ENCODE results near the gene COLEC11.
"Not testable (repeated sequence)": the region's sequence is repeated elsewhere in the genome, so short reads cannot be mapped to it uniquely, and the experiment has no call there.

The COLEC11 gene

DNA sequence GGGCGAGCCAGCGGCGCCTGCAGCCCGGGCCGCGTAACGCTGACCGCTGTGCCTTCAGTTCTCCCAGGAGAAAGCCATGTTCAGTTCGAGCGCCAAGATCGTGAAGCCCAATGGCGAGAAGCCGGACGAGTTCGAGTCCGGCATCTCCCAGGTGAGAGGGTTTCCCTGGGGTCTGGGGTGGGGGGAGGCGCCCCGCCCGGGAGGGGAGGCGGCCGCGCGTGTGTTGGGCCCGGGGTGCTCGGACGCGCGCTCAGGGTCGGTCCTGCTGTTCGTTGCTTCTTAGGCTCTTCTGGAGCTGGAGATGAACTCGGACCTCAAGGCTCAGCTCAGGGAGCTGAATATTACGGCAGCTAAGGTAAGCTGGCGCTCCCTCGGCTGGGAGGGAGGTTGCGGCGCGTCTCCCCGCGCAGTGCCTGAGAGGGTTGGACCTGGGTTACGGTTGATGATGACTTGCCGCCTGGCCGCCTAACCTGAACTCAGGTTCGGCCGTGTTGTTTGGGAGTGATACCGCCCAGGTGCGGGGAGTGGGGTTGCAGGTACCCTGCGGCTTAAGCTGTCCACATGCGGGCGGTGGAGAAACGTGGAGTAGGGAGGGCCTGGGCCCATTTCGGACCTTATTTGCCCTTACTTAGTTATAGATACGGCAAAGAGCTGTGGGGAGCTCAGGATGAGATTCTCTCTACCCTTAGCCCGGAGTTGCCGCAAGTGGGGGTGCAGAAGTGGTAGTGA, 19.2 kb upstream of the COLEC11 start:
- DNase-seq (ENCODE audit: extremely low read depth, low read depth), result no peak
- TF ChIP-seq, protein P1, sequence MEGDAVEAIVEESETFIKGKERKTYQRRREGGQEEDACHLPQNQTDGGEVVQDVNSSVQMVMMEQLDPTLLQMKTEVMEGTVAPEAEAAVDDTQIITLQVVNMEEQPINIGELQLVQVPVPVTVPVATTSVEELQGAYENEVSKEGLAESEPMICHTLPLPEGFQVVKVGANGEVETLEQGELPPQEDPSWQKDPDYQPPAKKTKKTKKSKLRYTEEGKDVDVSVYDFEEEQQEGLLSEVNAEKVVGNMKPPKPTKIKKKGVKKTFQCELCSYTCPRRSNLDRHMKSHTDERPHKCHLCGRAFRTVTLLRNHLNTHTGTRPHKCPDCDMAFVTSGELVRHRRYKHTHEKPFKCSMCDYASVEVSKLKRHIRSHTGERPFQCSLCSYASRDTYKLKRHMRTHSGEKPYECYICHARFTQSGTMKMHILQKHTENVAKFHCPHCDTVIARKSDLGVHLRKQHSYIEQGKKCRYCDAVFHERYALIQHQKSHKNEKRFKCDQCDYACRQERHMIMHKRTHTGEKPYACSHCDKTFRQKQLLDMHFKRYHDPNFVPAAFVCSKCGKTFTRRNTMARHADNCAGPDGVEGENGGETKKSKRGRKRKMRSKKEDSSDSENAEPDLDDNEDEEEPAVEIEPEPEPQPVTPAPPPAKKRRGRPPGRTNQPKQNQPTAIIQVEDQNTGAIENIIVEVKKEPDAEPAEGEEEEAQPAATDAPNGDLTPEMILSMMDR (IDR thresholded peaks at IDR 0.05; ENCODE audit: low read depth, low read length, missing control alignments), result no peak
- peak overlapping the region; percentile 74 for H3K4me3 ChIP-seq (replicated peaks; ENCODE audit: low read depth, low read length)

DNA sequence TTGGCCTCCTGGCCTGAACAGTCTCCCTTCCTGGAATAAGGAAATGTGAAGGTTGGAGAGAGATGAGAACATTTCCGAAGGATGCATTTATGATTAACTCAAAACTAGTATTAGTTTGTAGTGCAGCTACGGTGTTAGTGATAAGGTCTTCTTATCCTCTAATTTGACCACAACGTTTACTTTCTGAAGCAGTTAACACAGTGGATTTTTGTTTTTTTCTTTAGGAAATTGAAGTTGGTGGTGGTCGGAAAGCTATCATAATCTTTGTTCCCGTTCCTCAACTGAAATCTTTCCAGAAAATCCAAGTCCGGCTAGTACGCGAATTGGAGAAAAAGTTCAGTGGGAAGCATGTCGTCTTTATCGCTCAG, 18.7 kb upstream of the COLEC11 start:
- DNase-seq (ENCODE audit: extremely low read depth, low read depth), result not testable (repeated sequence)
- H3K4me3 ChIP-seq (replicated peaks; ENCODE audit: low read depth, low read length), result peak overlapping the region; percentile 74

DNA sequence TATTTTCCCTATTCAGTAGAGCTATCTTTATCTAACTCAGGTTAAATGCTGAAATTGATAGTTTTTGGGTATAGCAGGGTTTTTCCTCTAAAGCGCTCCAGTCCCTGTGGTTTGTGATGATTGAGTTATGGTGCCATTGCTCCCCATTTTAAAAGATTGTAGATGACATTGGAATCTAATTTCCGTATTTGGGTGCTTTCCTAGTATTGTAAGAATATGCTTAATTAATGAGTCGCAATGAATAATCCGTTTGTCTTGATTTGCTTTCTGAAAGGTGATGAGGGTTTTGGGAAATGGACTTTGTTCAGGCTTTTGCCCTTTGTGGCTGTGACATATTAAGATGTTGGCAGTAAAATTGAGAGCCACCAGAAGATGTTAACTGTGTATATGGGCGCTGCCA, 15.9 kb upstream of the COLEC11 start:
- TF ChIP-seq, protein P1 (IDR thresholded peaks at IDR 0.05; ENCODE audit: low read depth, low read length, missing control alignments), result no peak
- H3K4me3 ChIP-seq (replicated peaks; ENCODE audit: low read depth, low read length), result peak overlapping the region; percentile 74
- no peak for DNase-seq (ENCODE audit: extremely low read depth, low read depth)

DNA sequence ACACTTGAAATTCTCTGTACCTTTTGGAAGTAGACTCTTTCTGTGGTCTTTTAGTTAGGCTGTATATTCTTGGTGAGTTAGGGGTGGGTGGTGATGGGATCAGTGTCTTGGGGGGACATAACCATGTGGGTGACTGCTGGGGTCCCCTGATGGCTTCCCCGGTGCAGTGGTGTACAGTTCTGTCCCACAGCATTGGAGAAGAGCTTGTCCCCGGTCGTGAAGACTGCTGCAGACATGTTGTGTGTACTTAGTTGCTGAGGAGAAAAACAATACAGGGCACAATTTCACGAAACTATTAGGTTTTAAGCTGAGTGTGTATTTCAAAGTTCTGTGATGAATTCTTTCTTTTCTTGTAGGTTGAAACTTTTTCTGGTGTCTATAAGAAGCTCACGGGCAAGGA, 14.5 kb upstream of the COLEC11 start:
- DNase-seq (ENCODE audit: extremely low read depth, low read depth), result no peak
- no peak overlapping the region for H3K4me3 ChIP-seq (replicated peaks; ENCODE audit: low read depth, low read length)

DNA sequence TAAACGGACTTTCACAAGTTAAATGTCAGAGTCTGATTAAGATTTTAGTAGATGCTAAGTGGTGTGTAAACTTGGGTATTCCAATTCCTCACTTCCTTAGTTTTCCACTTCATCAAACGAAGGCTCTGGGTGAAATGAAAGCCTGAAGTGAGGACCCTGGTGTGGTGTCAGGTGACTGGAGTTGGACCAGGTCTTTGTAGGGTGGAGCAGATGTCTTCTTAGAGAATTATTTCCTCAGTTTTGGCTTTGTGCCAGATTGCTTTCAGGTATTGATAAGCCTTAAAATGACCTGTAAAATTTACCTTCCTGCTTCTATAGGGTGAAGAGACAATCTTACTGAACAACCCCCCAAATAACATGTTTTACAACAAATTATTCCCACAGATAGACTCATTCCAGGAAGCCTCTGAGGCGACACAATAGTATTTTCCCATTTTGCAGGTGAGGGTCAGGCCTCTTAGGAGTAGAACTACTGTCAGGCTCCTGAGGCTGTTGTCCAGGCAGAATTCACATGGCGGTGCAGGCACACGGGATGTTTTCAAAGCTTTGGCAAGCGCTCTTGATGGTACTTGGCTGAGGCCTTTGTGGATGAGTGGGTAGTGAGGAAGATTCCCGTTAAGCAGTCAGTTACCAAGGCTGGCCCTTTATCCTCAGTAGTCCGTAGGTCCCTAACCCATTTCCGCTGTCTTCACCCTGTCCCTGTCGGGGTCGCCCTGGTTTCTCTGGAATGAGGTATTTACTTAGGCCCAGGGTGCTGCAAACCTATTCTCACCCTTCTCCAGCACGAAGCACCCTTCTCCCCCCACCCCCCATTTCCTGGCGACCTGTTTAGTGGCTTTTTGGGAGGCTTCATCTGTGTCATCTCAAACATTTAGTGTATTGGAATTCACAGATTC, 13.3 kb upstream of the COLEC11 start:
- H3K4me3 ChIP-seq (replicated peaks; ENCODE audit: low read depth, low read length), result no peak overlapping the region
- DNase-seq (ENCODE audit: extremely low read depth, low read depth), result no peak
- TF ChIP-seq, protein P1 (IDR thresholded peaks at IDR 0.05; ENCODE audit: low read depth, low read length, missing control alignments), result no peak

More for the DNA sequence above, 14.5 kb upstream of the COLEC11 start:
- TF ChIP-seq, protein P1 (IDR thresholded peaks at IDR 0.05; ENCODE audit: low read depth, low read length, missing control alignments), result no peak

DNA sequence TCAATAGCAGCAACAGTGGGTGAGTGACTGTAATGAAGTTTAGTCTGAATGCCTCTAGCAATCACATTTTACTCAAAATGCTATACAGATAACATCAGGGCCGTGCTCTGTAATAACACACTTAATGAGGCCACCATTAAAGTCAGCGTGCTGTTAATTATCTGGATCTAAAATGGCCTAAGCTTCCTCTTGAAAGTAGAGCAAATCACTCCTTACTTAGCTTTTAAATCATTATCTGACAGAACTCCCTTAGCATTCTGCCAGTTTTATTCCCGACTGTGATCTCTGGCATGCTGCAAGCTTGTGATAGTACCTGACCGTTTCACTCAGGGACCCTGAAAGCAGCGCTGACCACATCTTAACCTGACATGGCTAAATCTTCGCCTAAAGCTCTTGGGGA, 10.8 kb upstream of the COLEC11 start:
- TF ChIP-seq, protein P1 (IDR thresholded peaks at IDR 0.05; ENCODE audit: low read depth, low read length, missing control alignments), result no peak
- no peak for DNase-seq (ENCODE audit: extremely low read depth, low read depth)
- H3K4me3 ChIP-seq (replicated peaks; ENCODE audit: low read depth, low read length), result no peak overlapping the region

DNA sequence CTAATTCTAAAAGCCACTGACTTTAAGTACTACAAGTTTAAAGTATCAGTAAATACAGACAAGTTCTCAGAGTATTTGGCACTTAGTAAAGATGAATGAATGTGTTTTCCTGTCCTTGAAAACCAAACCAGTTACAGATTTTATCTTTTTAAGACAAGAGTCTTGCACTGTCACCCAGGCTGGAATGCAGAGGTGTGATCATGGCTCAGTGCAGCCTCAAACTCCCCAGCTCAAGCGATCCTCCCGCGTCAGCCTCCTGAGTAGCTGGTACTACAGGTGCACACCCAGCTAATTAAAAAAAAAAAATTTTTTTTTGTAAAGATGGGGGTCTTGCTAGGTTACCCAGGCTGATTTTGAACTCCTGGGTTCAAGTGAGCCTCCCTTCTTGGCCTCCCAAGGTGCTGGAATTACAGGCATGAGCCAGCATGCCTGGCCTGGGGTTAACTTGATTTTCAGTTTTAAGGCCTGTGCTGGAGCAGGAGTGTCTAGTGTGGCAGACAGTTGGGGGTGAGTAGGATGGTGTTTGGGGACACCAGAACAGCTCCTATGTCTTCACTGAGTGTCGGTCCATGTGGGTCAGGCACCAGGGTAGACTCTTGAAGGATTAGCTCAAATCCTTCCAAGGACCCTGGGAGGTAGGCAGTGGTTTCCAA, 10.2 kb upstream of the COLEC11 start:
- no peak overlapping the region for H3K4me3 ChIP-seq (replicated peaks; ENCODE audit: low read depth, low read length)
- no peak for DNase-seq (ENCODE audit: extremely low read depth, low read depth)
- TF ChIP-seq, protein P1 (IDR thresholded peaks at IDR 0.05; ENCODE audit: low read depth, low read length, missing control alignments), result no peak
